Measurements from ENCODE around the gene SRGAP2B.
"Not testable (repeated sequence)": the region's sequence is repeated elsewhere in the genome, so short reads cannot be mapped to it uniquely, and the experiment has no call there.

DNA sequence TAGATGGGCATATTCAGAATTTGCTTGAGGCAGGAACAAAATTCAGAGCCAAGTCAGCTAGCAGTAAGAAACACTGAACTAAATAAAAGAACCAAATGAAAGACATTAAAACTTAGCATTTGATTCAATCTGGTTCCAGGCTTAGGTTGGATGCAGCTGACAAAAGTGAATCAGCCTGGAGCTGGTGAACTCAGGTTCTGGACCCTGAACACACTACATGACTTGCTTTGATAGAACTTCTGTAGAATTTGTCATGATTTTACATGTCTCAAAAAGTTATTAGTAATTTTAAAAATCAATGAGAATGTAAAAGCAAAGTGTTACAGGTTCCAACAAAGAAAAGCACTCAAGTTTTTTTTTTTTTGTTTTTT, 78.7 kb downstream of the SRGAP2B start:
- TF ChIP-seq EZH2 (IDR thresholded peaks at IDR 0.05; ENCODE audit: borderline replicate concordance, low read depth, low read length, severe bottlenecking) = not testable (repeated sequence)
- TF ChIP-seq, protein P1, sequence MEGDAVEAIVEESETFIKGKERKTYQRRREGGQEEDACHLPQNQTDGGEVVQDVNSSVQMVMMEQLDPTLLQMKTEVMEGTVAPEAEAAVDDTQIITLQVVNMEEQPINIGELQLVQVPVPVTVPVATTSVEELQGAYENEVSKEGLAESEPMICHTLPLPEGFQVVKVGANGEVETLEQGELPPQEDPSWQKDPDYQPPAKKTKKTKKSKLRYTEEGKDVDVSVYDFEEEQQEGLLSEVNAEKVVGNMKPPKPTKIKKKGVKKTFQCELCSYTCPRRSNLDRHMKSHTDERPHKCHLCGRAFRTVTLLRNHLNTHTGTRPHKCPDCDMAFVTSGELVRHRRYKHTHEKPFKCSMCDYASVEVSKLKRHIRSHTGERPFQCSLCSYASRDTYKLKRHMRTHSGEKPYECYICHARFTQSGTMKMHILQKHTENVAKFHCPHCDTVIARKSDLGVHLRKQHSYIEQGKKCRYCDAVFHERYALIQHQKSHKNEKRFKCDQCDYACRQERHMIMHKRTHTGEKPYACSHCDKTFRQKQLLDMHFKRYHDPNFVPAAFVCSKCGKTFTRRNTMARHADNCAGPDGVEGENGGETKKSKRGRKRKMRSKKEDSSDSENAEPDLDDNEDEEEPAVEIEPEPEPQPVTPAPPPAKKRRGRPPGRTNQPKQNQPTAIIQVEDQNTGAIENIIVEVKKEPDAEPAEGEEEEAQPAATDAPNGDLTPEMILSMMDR (IDR thresholded peaks at IDR 0.05; ENCODE audit: borderline replicate concordance, extremely low read depth, low read length, poor library complexity, severe bottlenecking) = not testable (repeated sequence)
